Measurements from ENCODE around the gene TNFRSF14.

The TNFRSF14 gene

GRCh38 chr1:2555634-2556276 lies 416 bp upstream of the TNFRSF14 start:
- TF ChIP-seq EZH2phosphoT487 (conservative IDR thresholded peaks at IDR 0.05; ENCODE audit: low read length) = no peak
- TF ChIP-seq CTCF (IDR thresholded peaks at IDR 0.05; ENCODE audit: insufficient read depth, low read length, poor library complexity, severe bottlenecking) = no peak
- no peak overlapping the region; the same call in 1 of the 2 replicates for H3K27ac ChIP-seq (ENCODE audit: low read depth, low read length)
- H3K4me2 ChIP-seq (ENCODE audit: low read depth, low read length, poor library complexity, severe bottlenecking) = peak overlapping the region; percentile 52
- no peaks in the 10 kb centered on the region for H3K27me3 ChIP-seq (ENCODE audit: low read length)
- H2AFZ ChIP-seq (ENCODE audit: low read depth, low read length, severe bottlenecking) = no peak overlapping the region
- peak overlapping the region; percentile 29 for H3K4me3 ChIP-seq (ENCODE audit: insufficient read depth, low read length, poor library complexity, severe bottlenecking)
- H3K36me3 ChIP-seq (ENCODE audit: low read length) = no peaks in the 10 kb centered on the region
- H3K9me2 ChIP-seq (replicated peaks; ENCODE audit: insufficient read depth, low read length) = no peaks in the 10 kb centered on the region
- no peaks in the 10 kb centered on the region for H3K9me3 ChIP-seq (ENCODE audit: insufficient read depth, low read length)
- H3F3A ChIP-seq (ENCODE audit: insufficient read depth) = no peaks in the 10 kb centered on the region
- H3K79me2 ChIP-seq (ENCODE audit: insufficient read depth, low read length) = no peaks in the 10 kb centered on the region
- no peaks in the 10 kb centered on the region for H4K20me1 ChIP-seq (ENCODE audit: low read depth, low read length)
- peak overlapping the region; percentile 32; the same call in 1 of the 2 replicates for H3K9ac ChIP-seq (ENCODE audit: low read length)

GRCh38 chr1:2556678-2557481 lies 709 bp downstream of the TNFRSF14 start:
- peak overlapping the region; percentile 52 for H3K4me2 ChIP-seq (ENCODE audit: low read depth, low read length, poor library complexity, severe bottlenecking)
- peak overlapping the region; percentile 32; the same call in 1 of the 2 replicates for H3K9ac ChIP-seq (ENCODE audit: low read length)
- H2AFZ ChIP-seq (ENCODE audit: low read depth, low read length, severe bottlenecking) = no peak overlapping the region
- no peaks in the 10 kb centered on the region for H3K79me2 ChIP-seq (ENCODE audit: insufficient read depth, low read length)
- H3K27ac ChIP-seq (ENCODE audit: low read depth, low read length) = no peak overlapping the region
- no peak overlapping the region for H3K4me3 ChIP-seq (ENCODE audit: insufficient read depth, low read length, poor library complexity, severe bottlenecking)
- no peaks in the 10 kb centered on the region for H3K9me2 ChIP-seq (replicated peaks; ENCODE audit: insufficient read depth, low read length)
- no peaks in the 10 kb centered on the region for H3K27me3 ChIP-seq (ENCODE audit: low read length)
- no peaks in the 10 kb centered on the region for H3K9me3 ChIP-seq (ENCODE audit: insufficient read depth, low read length)
- TF ChIP-seq CTCF (IDR thresholded peaks at IDR 0.05; ENCODE audit: insufficient read depth, low read length, poor library complexity, severe bottlenecking) (no peak), EZH2phosphoT487 (conservative IDR thresholded peaks at IDR 0.05; ENCODE audit: low read length) (no peak)
- H4K20me1 ChIP-seq (ENCODE audit: low read depth, low read length) = no peaks in the 10 kb centered on the region
- H3F3A ChIP-seq (ENCODE audit: insufficient read depth) = no peaks in the 10 kb centered on the region
- no peaks in the 10 kb centered on the region for H3K36me3 ChIP-seq (ENCODE audit: low read length)

- Histone ChIP-seq H3K27ac (ENCODE audit: low read depth, low read length) (no peak overlapping the region), H3K36me3 (ENCODE audit: low read length) (no peaks in the 10 kb centered on the region), H3K9me3 (ENCODE audit: insufficient read depth, low read length) (no peaks in the 10 kb centered on the region), H4K20me1 (ENCODE audit: low read depth, low read length) (no peaks in the 10 kb centered on the region), H3K9ac (ENCODE audit: low read length) (no peak overlapping the region), H3F3A (ENCODE audit: insufficient read depth) (no peaks in the 10 kb centered on the region), H3K4me3 (ENCODE audit: insufficient read depth, low read length, poor library complexity, severe bottlenecking) (no peak overlapping the region), H3K27me3 (ENCODE audit: low read length) (no peaks in the 10 kb centered on the region), H2AFZ (ENCODE audit: low read depth, low read length, severe bottlenecking) (no peak overlapping the region), H3K9me2 (replicated peaks; ENCODE audit: insufficient read depth, low read length) (no peaks in the 10 kb centered on the region), H3K4me2 (ENCODE audit: low read depth, low read length, poor library complexity, severe bottlenecking) (no peak overlapping the region), H3K79me2 (ENCODE audit: insufficient read depth, low read length) (no peaks in the 10 kb centered on the region)
- TF ChIP-seq CTCF (IDR thresholded peaks at IDR 0.05; ENCODE audit: insufficient read depth, low read length, poor library complexity, severe bottlenecking) (no peak), EZH2phosphoT487 (conservative IDR thresholded peaks at IDR 0.05; ENCODE audit: low read length) (no peak)
These were observed 1.6 kb downstream of the TNFRSF14 start for GRCh38 chr1:2557482-2558400.
